Measurements from ENCODE around the gene CABP4. TPM values are rescaled to one million over a fixed set of nuclear protein-coding genes. Genes with fewer than 3 reads are reported as not detected.

The CABP4 gene
- total and polyA plus RNA-seq, 2 donors (not counting 3 experiments of a cell fraction or from before 2014, with no cell fraction given), result 2.4 to 5.0 TPM

DNA sequence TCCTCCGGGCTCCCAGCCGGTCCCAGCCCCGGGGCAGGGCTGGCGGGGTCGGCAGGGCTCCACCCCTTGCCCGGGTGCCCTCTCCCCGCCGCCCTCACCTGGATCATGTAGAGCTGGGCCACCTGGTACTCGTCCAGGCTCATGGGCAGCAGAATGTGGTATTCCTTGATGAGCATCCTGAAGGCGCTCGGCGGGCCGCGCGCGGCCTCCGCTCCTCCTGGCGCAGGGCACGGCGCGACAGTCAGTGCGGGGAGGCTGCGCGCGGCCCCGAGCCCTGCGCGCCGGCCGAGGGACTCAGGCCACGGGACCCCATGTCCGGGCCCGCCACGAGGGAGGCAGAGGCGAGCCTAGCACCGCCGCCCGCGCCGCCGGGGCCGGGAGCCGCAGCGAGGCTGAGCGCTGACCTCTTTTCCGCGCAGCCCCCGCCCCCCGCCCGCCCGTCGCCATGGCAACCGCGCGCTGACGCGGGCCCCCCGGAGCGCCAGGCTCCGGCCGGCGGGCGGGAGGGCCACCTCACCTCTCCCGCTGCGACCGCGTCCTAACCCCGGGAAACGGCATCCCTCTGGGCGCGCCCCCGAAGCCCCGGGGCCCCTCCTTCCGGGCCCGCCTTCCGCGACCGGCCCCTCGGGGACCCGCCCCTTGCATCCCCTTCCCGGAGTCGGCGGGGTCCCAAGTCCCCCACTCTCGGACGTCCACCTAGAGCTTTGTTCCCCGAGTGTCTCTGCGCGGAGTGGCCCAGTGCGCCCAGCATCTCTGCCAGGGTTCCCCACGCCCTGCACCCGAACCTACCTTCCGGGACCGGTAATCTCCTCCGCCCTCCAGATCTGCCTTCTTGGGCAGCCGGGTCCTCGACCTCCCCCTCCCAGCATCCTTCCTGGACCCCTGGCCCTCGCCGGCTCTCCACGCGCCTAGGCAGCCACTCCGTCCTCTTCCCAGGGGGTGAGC is 49.1 kb downstream of the CABP4 start:
- CTCF ChIA-PET, result interaction anchor here (1.2 to 2.3 kb wide), 3 partner anchors 103 to 153 kb away, joined by 3 to 20 read pairs (median 7); partner anchors contain the start of genes PPP1CA and RAD9A
- Histone ChIP-seq H3K27me3 (ENCODE audit: control insufficient read depth in 2 of 2, insufficient read depth in 2 of 2, low read length in 2 of 2) (no peaks in the 10 kb centered on the region), H3K9me1 (replicated peaks; ENCODE audit: control insufficient read depth, extremely low read depth, insufficient read depth, low read length) (no peaks in the 10 kb centered on the region), H3K36me3 (ENCODE audit: control insufficient read depth in 2 of 2, extremely low read depth in 1 of 2, insufficient read depth in 2 of 2, low read length in 2 of 2) (peaks cover 0 to 4% of the 10 kb centered on the region in 2 experiments), H3K4me2 (ENCODE audit: insufficient read depth, low read length) (peak overlapping the region; percentile 62), H3K27ac (ENCODE audit: insufficient read depth, low read depth, low read length) (no peak overlapping the region), H3K4me3 (replicated peaks in 1 of 3; ENCODE audit: insufficient read depth in 1 of 3, low read depth in 1 of 3, low read length in 3 of 3) (peak overlapping the region; percentile 33 to 64 (median 43)), H4K20me1 (replicated peaks; ENCODE audit: control insufficient read depth, extremely low read depth, insufficient read depth, low read length) (no peaks in the 10 kb centered on the region), H3K9ac (replicated peaks; ENCODE audit: extremely low read depth, insufficient read depth, low read length) (peak overlapping the region; percentile 48), H3K79me2 (ENCODE audit: control insufficient read depth, insufficient read depth, low read length) (peaks cover 11% of the 10 kb centered on the region), H2AFZ (ENCODE audit: low read depth, low read length) (peak overlapping the region; percentile 56), H3K9me3 (replicated peaks; ENCODE audit: control insufficient read depth, insufficient read depth, low read length) (no peaks in the 10 kb centered on the region), H3K4me1 (ENCODE audit: control insufficient read depth, extremely low read depth, insufficient read depth, low read length) (peaks cover 36% of the 10 kb centered on the region)
- TF ChIP-seq CTCF (IDR thresholded peaks at IDR 0.05; ENCODE audit: extremely low read depth in 1 of 2, insufficient read depth in 1 of 2, low read depth in 1 of 2, low read length in 2 of 2) (no peak), POLR2AphosphoS5 (IDR thresholded peaks at IDR 0.05; ENCODE audit: insufficient read depth, low read depth, low read length) (peak; percentile 16), EZH2 (IDR thresholded peaks at IDR 0.05; ENCODE audit: borderline replicate concordance, low read depth, low read length, severe bottlenecking) (peak; percentile 7)
- POLR2A ChIA-PET, result no interaction called here
- no TSS peak for BruUV-seq (replicated peaks)
- intact Hi-C loops (cut with micrococcal nuclease) (loop anchor here (2.0 to 10.0 kb wide), 2 partner anchors 61 to 239 kb away; partner anchors contain the start of genes CORO1B and GRK2), dilution Hi-C loops (cut with MboI; ENCODE audit: extremely low pct_ligation_motif_present, low sequenced_read_pairs) (no loop called here)
- no peak for FAIRE-seq
- peak; percentile 9 for DNase-seq (ENCODE audit: low read depth, low spot score)
